ENCODE results near the gene HOXD11.

HOXD11 gene

GRCh38 chr2:176106581-176107539, at the start of gene HOXD11:
HOXD11 (plus strand) TSS chr2:176107280; CDS start chr2:176107356, 76 bp downstream.
- no peak for DNase-seq (ENCODE audit: low read depth, low spot score)

- no peak for DNase-seq (ENCODE audit: low read depth, low spot score)
Measured at GRCh38 chr2:176063958-176064357, 43.1 kb upstream of the HOXD11 start.

- no peak for DNase-seq (ENCODE audit: low read depth, low spot score)
Measured at GRCh38 chr2:176066645-176067588, 40.2 kb upstream of the HOXD11 start.

- DNase-seq (ENCODE audit: low read depth, low spot score), result no peak
Measured at GRCh38 chr2:176067589-176068418, 39.3 kb upstream of the HOXD11 start.

GRCh38 chr2:176068419-176068832, 38.7 kb upstream of the HOXD11 start:
- DNase-seq (ENCODE audit: low read depth, low spot score), result no peak

GRCh38 chr2:176071330-176072291, 35.5 kb upstream of the HOXD11 start:
- no peak for DNase-seq (ENCODE audit: low read depth, low spot score)

GRCh38 chr2:176072292-176072669, 34.8 kb upstream of the HOXD11 start:
- no peak for DNase-seq (ENCODE audit: low read depth, low spot score)

GRCh38 chr2:176072951-176073904, 33.9 kb upstream of the HOXD11 start:
- no peak for DNase-seq (ENCODE audit: low read depth, low spot score)

GRCh38 chr2:176074919-176075425, 32.1 kb upstream of the HOXD11 start:
- no peak for DNase-seq (ENCODE audit: low read depth, low spot score)

GRCh38 chr2:176075481-176075880, 31.6 kb upstream of the HOXD11 start:
- DNase-seq (ENCODE audit: low read depth, low spot score), result no peak

- no peak for DNase-seq (ENCODE audit: low read depth, low spot score)
Measured at GRCh38 chr2:176076063-176076462, 31.0 kb upstream of the HOXD11 start.

- no peak for DNase-seq (ENCODE audit: low read depth, low spot score)
Measured at GRCh38 chr2:176076796-176077195, 30.3 kb upstream of the HOXD11 start.

GRCh38 chr2:176078541-176079284, 28.4 kb upstream of the HOXD11 start:
- no peak for DNase-seq (ENCODE audit: low read depth, low spot score)

GRCh38 chr2:176079285-176079830, 27.7 kb upstream of the HOXD11 start:
- DNase-seq (ENCODE audit: low read depth, low spot score), result no peak

- DNase-seq (ENCODE audit: low read depth, low spot score), result no peak
Measured at GRCh38 chr2:176079831-176080539, 27.1 kb upstream of the HOXD11 start.

GRCh38 chr2:176080540-176081375, 26.3 kb upstream of the HOXD11 start:
- no peak for DNase-seq (ENCODE audit: low read depth, low spot score)

Measured in brain pericyte (primary cell).